ENCODE data around the gene ARID4B.
"Not testable (repeated sequence)": the region's sequence is repeated elsewhere in the genome, so short reads cannot be mapped to it uniquely, and the experiment has no call there.

The ARID4B gene, protein sequence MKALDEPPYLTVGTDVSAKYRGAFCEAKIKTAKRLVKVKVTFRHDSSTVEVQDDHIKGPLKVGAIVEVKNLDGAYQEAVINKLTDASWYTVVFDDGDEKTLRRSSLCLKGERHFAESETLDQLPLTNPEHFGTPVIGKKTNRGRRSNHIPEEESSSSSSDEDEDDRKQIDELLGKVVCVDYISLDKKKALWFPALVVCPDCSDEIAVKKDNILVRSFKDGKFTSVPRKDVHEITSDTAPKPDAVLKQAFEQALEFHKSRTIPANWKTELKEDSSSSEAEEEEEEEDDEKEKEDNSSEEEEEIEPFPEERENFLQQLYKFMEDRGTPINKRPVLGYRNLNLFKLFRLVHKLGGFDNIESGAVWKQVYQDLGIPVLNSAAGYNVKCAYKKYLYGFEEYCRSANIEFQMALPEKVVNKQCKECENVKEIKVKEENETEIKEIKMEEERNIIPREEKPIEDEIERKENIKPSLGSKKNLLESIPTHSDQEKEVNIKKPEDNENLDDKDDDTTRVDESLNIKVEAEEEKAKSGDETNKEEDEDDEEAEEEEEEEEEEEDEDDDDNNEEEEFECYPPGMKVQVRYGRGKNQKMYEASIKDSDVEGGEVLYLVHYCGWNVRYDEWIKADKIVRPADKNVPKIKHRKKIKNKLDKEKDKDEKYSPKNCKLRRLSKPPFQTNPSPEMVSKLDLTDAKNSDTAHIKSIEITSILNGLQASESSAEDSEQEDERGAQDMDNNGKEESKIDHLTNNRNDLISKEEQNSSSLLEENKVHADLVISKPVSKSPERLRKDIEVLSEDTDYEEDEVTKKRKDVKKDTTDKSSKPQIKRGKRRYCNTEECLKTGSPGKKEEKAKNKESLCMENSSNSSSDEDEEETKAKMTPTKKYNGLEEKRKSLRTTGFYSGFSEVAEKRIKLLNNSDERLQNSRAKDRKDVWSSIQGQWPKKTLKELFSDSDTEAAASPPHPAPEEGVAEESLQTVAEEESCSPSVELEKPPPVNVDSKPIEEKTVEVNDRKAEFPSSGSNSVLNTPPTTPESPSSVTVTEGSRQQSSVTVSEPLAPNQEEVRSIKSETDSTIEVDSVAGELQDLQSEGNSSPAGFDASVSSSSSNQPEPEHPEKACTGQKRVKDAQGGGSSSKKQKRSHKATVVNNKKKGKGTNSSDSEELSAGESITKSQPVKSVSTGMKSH (N-terminal part only)

DNA sequence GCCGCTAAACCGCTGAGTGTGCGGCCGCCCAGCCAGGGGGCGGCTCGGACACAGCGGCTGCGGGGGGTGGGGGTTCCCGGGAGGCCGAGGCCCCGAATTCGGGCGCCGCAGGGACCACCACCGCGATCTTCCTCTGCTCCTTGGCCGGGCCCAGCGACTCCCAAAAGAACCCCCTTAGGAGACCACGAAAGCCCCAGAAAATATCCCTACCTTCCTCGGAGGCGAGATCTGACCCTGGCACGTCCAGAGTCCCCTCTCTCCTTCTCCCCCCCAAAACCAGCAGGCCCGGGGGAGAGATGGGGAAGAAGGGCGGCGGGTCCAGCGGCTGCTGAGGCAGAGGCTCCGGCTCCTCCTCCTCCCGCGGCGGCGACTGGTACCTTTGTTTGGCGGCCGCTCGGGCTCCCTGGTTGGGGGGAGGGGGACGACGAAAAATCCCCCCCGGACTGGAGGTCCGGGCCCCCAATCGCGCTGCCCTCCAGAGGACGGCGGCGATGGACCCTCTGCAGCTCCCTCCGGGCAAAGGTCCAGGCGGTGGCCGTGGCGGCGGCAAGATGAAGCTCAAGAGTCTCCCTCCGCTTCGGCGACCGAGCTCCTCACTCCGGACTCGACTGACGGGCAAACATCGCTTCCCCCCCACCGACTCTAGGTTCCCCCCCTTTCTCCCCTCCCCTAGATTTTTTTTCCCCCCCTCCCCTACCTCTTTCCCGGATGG lies at the start of gene ARID4B:
Gene ARID4B, minus strand, starts transcription at position 621 of the 712 bp plus-strand sequence. CDS start 1,260 bp downstream, outside the sequence.
- no peak for DNase-seq (ENCODE audit: low spot score)

DNA sequence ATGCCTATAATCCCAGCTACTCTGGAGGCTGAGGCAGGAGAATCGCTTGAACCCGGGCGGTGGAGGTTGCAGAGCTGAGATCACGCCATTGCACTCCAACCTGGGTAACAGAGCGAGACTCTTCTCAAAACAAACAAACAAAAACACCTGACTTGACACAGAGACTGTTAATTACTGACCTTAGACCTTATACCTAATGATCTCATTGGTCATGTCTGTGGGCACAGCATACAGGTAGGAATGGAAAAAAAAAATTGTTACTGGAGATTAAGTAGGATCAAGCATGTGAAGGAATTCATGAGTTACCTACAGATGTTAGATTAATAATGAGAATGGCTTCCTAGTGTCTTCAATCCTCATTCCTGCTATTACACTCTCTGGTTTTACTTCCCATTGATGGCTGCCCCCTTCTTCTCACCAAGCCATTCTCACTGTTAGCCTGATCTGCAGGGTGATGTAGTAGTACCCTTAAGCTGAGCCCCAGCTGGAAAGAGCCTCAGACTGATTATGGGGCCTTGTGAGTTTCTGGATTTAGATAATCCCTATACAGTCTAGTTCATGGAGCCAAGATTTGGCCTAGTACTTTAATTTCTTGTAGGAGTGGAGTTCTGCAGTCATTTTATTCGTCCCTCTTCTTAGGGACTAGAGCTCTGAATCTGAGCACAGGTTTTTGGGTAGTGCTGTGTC lies 48.1 kb upstream of the ARID4B start:
- DNase-seq (ENCODE audit: low spot score), result no peak

DNA sequence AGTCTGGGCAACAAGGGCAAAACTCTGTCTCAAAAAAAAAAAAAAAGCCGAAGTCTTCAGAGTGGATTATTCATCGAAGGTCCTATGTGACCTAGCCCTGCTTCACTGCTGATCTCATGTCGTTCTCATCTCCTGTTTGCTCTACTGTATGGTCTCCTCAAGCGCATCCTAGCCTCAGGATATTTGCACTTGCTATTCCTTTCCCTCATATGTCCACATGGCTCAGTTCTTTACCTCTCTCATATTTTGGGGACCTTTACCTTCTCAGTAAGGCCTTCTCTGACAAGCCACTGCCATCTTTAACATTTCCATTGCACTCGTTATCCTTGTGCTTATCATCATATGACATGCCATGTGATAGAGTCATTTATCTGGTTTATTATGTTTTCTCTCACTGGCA lies 41.8 kb upstream of the ARID4B start:
- DNase-seq (ENCODE audit: low spot score), result no peak

DNA sequence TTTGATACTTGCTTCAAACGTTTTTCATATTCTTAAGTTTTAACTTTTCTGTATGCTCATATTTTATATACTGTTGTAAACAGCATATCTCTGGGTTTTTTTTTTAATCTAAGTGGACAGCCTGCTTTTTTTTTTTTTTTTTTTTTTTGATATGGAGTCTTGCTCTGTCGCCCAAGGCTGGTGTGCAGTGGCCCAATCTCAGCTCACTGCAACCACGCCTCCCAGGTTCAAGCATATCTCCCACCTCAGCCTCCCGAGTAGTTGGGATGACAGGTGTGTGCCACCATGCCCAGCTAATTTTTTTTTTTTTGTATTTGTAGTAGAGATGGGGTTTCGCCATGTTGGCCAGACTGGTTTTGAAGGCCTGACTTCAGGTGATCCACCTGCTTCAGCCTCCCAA lies 40.4 kb upstream of the ARID4B start:
- no peak for DNase-seq (ENCODE audit: low spot score)

DNA sequence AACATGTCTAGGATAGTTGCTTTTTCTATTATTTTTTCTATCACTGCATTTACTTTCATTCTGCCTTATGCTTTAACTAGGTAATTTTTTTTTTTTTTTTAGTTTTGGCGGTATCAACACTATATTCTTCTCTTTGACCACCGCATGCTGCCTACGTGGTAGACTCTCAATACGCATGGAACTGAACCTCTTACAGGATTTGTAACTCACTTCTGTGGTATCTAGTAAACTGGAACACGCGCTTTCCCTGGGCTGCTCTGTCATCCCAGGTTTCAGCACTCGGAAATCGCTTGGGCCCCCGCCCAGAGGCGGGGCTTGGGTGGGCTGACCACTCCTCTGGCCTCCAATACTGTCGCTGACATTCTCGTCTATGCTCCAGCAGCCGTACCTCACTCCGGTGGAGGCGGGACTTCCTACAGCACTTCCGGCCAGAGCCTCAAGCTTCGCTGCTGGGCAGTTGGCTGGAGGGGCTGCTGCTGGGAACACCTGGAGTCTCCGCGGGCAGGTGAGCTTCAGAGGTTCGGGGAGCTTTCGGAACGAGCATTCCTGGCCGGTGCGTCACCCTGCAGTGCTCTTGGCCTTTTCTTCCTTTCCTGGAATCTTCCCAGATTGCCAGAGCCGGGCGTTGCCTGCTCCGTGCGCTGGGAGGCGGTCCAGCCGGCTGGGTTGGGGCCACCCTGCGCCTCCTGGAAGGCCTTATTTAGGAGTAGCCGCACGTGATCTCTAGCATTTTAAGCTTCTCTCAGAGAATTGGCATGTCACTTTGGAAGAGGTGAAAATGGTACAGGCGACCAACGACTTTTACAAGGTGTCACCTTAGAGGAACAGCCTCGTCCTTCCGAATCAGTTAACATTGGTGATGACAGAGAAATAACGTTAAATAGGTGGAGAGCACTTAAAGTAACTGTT lies 39.3 kb upstream of the ARID4B start, which contains the start of gene TBCE:
Gene TBCE, plus strand, starts transcription at position 428 of the 909 bp plus-strand sequence. CDS start 12,623 bp downstream, outside the sequence.
- peak; percentile 94 for DNase-seq (ENCODE audit: low spot score)

DNA sequence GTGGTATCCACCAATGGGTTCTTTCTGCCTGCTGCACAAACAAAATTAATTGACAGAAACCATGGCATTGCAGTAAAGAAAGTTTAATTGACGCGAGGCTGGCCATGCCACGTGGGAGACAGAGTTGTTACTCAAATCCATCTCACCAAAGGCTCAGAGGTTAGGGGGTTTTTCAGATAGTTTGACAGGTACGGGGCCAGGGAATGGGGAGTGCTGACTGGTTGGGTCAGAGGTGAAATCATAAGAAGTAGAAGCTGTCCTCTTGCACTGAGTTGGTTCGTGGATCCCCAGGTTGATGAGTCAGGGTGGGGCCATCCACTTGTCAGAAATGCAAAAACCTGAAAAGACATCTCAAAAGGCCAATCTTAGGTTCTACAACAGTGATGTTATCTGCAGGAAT lies 38.3 kb upstream of the ARID4B start:
- no peak for DNase-seq (ENCODE audit: low spot score)

DNA sequence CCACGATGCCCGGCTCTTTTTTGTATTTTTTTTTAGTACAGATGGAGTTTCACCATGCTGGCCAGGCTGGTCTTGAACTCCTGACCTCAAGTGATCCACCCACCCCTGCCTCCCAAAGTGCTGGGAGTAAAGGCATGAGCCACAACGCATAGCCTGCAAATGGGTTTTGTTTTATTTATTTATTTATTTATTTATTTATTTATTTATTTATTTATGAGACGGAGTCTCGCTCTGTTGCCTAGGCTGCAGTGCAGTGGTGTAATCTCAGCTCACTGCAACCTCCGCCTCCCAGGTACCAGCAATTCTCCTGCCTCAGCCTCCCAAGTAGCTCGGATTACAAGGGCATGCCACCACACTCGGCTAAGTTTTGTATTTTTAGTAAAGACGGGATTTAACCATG lies 36.2 kb upstream of the ARID4B start:
- DNase-seq (ENCODE audit: low spot score), result not testable (repeated sequence)

DNA sequence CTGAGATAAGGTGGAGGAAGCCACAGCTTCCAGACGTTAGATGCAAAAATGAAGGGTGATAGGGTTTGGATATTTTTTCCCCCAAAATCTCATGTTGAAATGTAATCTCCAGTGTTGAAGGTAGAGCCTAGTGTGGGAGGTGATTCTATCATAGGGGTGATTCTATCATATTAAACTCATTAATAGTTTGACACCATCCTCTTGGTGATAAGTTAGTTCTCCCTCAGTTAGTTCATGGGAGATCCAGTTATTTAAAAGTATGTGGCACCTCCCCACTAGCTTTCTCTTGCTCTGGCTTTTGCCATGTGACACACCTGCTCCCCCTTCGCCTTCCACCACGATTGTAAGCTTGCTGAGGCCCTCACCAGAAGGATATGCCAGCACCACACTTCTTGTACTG lies 30.9 kb upstream of the ARID4B start:
- no peak for DNase-seq (ENCODE audit: low spot score)

DNA sequence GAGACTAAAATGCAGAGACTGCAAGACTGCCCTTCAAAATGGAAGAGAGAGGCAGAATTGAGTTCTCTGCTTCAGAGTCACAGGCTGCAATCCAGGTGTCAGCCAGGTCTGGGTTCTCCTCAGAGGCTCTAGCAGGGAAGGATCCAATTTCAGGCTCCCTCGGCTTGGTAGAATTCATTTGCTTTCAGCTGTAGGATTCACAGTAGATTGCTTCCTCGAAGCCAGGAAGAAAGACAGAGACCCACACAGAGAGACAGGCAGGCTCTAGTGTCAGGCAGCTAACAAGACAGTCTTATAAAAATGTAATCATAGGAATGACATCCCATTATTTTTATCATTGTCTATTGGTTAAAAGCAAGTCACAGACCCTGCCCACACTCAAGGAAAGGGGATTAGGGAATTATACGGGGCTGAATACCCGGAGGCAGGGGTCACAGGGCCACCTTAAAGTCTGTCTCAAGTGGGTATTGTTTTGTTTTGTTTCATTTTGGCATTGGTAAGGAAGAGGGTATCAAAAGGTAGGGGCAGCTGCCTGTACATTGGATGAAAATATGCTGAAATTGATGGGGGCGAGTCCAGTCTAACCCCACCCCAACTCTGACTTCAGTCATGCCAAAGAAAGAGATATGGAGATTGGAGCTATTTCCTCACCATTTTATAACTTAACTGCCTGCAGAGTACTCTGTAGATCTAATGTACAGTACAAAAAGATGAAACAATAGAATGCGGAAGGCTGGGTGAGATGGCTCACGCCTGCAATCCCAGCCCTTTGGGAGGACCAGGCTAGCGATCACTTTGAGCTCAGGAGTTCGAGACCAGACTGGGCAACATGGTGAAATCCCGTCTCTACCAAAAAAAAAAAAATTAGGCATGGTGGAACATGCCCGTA lies 29.8 kb upstream of the ARID4B start:
- DNase-seq (ENCODE audit: low spot score), result no peak

DNA sequence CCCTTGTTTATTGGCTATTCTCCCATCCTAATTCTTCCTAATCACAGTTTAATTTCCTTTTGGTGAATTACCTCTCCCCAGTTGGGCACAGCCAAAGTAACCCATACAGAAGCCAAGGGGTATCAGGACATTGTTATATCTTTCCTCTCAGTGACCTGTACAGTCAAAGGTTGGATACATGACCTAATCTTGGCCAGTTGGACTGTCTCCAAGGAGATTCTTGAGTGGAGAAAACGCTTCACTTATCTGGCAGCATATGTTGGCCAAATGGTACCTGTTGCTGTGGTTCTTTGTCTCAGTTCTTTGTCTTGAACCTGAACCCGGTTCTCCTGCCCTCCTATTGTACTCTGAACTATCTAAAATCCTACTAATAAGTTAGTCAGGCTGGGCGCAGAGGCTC lies 23.9 kb upstream of the ARID4B start:
- no peak for DNase-seq (ENCODE audit: low spot score)

DNA sequence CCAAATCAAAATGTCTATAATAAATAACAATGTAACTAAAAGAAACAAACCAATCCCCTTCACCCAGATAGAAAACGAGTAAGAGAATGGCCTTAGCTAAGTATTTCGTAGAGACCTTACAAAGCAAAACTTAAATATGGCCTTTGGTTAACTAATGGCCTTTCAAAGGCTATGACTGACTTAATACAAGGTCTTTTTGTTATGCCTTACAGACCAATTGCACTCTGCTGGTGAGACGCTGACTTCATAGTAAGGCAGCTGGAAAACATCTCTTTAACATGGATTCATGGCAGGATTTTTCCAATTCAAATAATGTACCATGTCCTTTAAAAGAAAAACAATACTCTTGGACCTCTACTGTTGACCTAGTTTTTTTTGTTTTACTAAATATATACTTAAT lies 23.5 kb upstream of the ARID4B start:
- no peak for DNase-seq (ENCODE audit: low spot score)

DNA sequence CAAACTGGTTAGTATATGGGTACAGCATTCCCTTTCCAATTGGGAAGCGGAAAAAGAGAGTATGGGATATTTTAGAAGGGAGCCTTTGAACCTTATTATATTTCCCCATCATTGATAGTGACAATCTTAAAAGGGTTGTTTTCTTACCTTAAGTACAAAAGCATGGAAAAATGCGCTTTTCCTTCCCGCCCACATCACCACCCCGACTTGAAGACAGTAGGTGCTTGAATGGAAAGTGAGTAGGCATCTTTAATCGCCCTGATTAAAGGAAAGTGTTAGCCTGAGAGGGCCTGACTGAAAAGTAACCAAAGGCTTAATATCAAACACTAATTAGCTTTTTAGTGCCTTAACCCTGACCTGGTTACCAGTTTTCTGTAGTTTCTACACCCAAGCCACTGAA lies 15.7 kb upstream of the ARID4B start:
- no peak for DNase-seq (ENCODE audit: low spot score)

DNA sequence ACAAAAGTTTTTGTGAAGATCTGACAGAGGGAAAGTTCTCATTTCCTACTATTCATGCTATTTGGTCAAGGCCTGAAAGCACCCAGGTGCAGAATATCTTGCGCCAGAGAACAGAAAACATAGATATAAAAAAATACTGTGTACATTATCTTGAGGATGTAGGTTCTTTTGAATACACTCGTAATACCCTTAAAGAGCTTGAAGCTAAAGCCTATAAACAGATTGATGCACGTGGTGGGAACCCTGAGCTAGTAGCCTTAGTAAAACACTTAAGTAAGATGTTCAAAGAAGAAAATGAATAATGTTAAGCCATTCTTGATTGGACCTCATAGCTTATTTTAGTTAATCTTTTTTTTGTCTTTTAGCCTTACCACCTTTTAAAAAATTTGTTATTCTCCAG lies 14.5 kb upstream of the ARID4B start:
- no peak for DNase-seq (ENCODE audit: low spot score)

DNA sequence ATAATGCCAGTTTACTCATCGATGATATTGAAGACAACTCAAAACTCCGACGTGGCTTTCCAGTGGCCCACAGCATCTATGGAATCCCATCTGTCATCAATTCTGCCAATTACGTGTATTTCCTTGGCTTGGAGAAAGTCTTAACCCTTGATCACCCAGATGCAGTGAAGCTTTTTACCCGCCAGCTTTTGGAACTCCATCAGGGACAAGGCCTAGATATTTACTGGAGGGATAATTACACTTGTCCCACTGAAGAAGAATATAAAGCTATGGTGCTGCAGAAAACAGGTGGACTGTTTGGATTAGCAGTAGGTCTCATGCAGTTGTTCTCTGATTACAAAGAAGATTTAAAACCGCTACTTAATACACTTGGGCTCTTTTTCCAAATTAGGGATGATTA lies 14.1 kb upstream of the ARID4B start:
- DNase-seq (ENCODE audit: low spot score), result no peak

DNA sequence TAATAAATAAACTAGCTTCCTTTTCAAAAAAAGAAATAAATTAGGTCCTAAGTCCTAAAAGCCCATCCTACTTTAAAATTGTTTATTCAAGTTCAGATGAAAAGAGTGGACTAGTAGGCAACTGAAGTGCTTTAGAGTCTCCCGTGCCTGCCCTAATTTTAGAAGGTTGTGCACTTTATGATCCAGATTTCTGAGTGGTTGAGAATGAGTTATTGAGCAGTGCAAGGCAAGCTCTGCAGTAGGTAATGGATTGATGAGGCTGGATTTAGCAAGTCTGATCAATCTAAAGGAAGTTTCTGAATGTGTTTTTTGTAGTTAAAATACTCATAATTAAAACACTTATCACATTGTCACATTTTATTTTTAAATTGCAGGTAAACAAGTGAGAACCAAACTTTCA lies 13.4 kb upstream of the ARID4B start:
- no peak for DNase-seq (ENCODE audit: low spot score)

DNA sequence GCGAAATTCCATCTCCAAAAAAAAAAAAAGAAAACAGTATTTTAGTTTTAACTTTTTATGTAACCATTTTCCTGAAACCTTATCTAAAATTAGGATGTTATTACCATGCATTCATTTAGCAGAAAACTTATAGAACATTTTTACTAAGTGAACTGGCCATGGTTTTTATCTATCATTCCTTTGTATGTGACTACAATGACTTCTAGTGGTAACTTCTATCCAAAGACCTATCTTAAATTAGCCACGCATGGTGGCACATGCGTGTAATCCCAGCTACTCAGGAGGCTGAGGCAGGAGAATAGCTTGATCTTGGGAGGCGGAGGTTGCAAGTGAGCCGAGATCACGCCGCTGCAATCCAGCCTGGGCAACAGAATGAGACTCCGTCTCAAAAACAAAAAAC lies 11.8 kb upstream of the ARID4B start:
- DNase-seq (ENCODE audit: low spot score), result no peak

DNA sequence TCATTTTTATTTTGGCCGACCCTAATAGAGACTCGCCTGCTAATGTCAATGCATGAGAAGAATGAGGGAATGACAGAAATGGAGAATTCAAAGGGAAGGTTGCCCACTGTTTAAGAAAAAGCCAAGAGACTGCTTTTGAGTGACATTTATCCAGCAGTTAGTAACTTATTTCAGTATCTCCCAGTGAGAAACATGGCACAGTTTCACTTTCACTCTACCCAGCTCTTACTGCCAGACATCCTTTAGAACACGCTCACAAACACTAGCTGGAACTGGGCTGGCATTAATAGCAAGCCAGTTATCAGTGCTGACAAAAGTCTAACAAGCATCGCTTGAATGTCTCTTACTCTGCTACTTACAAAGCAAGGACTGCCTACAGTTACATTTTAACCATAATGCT lies 8.9 kb upstream of the ARID4B start:
- DNase-seq (ENCODE audit: low spot score), result peak; percentile 32

DNA sequence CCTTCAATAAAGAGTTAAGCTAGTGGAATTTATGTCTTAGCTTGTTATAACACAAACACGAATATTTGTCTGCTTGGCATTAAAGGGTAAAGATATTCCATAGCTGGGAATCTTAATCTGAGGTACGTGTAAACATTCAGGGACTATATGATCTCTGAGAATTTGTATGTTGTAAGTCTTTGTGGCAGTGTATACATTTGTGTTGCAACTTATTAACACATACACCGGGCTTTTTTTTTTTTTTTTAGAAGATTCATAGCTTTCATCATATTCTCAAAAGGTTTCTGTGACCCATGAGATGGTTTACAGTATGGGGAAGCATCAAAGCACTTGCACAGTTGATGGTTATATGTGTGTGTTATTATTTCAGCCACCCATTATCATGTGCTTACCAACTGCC lies 3.4 kb upstream of the ARID4B start:
- DNase-seq (ENCODE audit: low spot score), result no peak

DNA sequence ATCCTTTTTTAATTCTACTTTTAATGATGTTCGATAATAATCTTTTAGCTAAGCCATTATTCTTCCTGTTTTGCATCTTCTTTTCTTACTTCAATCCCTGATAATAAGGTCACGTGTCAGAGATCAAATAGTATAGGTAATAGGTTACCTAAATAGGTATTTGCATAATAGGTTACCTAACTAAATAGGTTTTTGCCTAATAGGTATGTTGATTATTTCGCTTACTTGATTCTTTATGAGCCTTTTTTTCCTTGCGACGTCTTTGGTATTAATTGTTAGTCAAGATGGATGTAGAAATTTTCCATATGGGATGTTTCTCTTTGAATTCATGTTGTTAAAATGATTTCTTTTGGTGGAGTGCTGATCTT lies 2.9 kb upstream of the ARID4B start:
- DNase-seq (ENCODE audit: low spot score), result no peak

Measured in NAMALWA (cell line).